IPS-15b (cell line): ENCODE results near the gene ITGAE.
"Not testable (repeated sequence)": the region's sequence is repeated elsewhere in the genome, so short reads cannot be mapped to it uniquely, and the experiment has no call there.

Experiments
- H3K27me3 ChIP-seq: one replicate; pipeline ENCODE4 v1.6.1; 2013; ENCODE audit warnings: low read length; ENCODE audit not compliant: control insufficient read depth, insufficient read depth
- H3K36me3 ChIP-seq: one replicate; pipeline ENCODE4 v1.6.1; 2013; ENCODE audit warnings: low read length; ENCODE audit not compliant: control insufficient read depth, insufficient read depth
- H3K4me1 ChIP-seq: one replicate; pipeline ENCODE4 v1.6.1; 2013; ENCODE audit warnings: mild to moderate bottlenecking, low read length; ENCODE audit not compliant: control insufficient read depth, insufficient read depth
- H3K4me3 ChIP-seq: one replicate; pipeline ENCODE4 v1.5.1; 2013; ENCODE audit warnings: low read depth, low read length
- H3K9ac ChIP-seq: one replicate; pipeline ENCODE4 v1.6.1; 2013; ENCODE audit warnings: low read depth, mild to moderate bottlenecking, low read length
- H3K9me3 ChIP-seq: one replicate; pipeline ENCODE4 v1.6.1; 2013; ENCODE audit warnings: mild to moderate bottlenecking, low read length; ENCODE audit not compliant: control insufficient read depth, insufficient read depth

Gene ITGAE

GRCh38 chr17:3785323-3785722 is 15.7 kb downstream of the ITGAE start:
- not testable (repeated sequence) for H3K9me3 ChIP-seq, H3K4me3 ChIP-seq, H3K9ac ChIP-seq, H3K27me3 ChIP-seq, H3K4me1 ChIP-seq, H3K36me3 ChIP-seq

GRCh38 chr17:3782751-3783150 is 18.2 kb downstream of the ITGAE start:
- Histone ChIP-seq H3K4me3 (no peak overlapping the region), H3K36me3 (no peaks in the 10 kb centered on the region), H3K4me1 (no peaks in the 10 kb centered on the region), H3K9me3 (no peaks in the 10 kb centered on the region), H3K9ac (no peak overlapping the region), H3K27me3 (no peaks in the 10 kb centered on the region)

GRCh38 chr17:3780986-3781385 is 20.0 kb downstream of the ITGAE start:
- Histone ChIP-seq H3K9ac (no peak overlapping the region), H3K4me1 (no peaks in the 10 kb centered on the region), H3K9me3 (no peaks in the 10 kb centered on the region), H3K36me3 (no peaks in the 10 kb centered on the region), H3K27me3 (no peaks in the 10 kb centered on the region), H3K4me3 (no peak overlapping the region)

GRCh38 chr17:3777366-3778120 is 23.4 kb downstream of the ITGAE start:
- no peaks in the 10 kb centered on the region for H3K36me3 ChIP-seq
- no peaks in the 10 kb centered on the region for H3K27me3 ChIP-seq
- no peaks in the 10 kb centered on the region for H3K9me3 ChIP-seq
- no peak overlapping the region for H3K9ac ChIP-seq
- H3K4me1 ChIP-seq, result no peaks in the 10 kb centered on the region
- H3K4me3 ChIP-seq, result no peak overlapping the region

- H3K4me3 ChIP-seq, result no peak overlapping the region
- H3K4me1 ChIP-seq, result no peaks in the 10 kb centered on the region
- H3K9me3 ChIP-seq, result no peaks in the 10 kb centered on the region
- H3K36me3 ChIP-seq, result no peaks in the 10 kb centered on the region
- no peaks in the 10 kb centered on the region for H3K27me3 ChIP-seq
- no peak overlapping the region for H3K9ac ChIP-seq
Measured at GRCh38 chr17:3773966-3774365, 27.0 kb downstream of the ITGAE start.

- Histone ChIP-seq H3K36me3 (no peaks in the 10 kb centered on the region), H3K9ac (no peak overlapping the region), H3K9me3 (no peaks in the 10 kb centered on the region), H3K27me3 (no peaks in the 10 kb centered on the region), H3K4me3 (no peak overlapping the region), H3K4me1 (no peaks in the 10 kb centered on the region)
Measured at GRCh38 chr17:3773511-3773910, 27.5 kb downstream of the ITGAE start.

DNA sequence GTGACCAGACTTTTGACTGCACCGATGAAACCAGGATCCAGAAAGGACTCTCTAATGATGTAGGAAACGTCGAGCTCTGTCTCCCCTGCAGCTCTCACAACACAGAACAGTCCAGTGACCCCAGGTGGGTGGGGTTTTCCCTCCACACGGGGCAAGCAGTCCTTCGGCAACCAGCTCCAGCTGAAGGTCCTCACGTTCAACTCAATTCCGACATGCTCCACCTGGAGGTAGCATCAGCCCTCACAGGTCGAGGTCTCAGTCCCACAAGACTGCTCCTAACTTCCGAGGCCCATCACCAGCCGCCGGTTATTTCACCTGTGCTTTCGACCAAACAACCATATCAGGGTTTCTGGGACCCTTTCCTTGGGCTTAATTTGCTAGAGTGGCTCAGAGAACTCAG is 28.2 kb downstream of the ITGAE start:
- H3K9me3 ChIP-seq, result no peaks in the 10 kb centered on the region
- H3K4me3 ChIP-seq, result no peak overlapping the region
- H3K36me3 ChIP-seq, result no peaks in the 10 kb centered on the region
- no peaks in the 10 kb centered on the region for H3K4me1 ChIP-seq
- no peaks in the 10 kb centered on the region for H3K27me3 ChIP-seq
- H3K9ac ChIP-seq, result no peak overlapping the region

DNA sequence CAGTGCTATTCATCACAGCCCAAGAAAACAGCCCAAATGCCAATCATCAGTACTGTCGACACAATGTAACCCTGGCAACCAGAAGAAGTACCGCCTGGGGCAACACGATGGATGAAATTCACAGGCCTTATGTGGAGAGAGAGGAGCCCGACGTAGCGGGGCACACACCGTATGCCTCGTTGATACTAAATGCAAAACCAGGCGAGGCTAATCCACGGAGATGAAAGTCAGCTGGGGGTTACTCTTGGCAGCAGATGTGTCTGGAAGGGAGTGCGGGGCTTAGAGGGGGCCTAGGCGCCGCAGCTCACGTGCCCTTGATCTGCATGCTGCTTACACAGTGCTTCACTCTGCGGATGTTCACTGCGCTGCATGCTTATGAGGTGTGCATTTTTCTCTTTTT is 29.8 kb downstream of the ITGAE start:
- no peak overlapping the region for H3K4me3 ChIP-seq
- H3K4me1 ChIP-seq, result no peaks in the 10 kb centered on the region

DNA sequence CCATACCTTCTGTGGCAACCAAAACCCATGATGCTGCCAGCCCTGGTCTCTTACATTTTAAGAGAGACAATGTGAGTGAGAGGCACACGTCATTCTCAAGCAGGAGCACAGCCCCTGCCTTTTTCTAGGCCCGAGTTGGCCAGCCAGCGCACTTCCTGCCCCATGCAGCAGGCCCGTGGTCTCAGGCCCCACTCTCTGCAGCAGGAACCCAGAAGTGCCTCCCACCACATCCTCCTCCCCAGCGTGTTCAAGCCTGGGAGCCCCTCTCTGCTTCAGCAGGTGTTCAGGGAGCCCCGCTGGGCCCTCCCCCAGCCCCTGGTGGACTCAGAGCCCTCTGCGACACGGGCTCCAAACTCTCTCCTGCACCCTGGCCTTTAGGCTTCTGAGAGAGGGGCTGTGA is 30.5 kb downstream of the ITGAE start:
- H3K4me1 ChIP-seq, result no peaks in the 10 kb centered on the region
- H3K9ac ChIP-seq, result no peak overlapping the region
- no peak overlapping the region for H3K4me3 ChIP-seq
- no peaks in the 10 kb centered on the region for H3K9me3 ChIP-seq
- no peaks in the 10 kb centered on the region for H3K27me3 ChIP-seq
- no peaks in the 10 kb centered on the region for H3K36me3 ChIP-seq

More for the DNA sequence above, 29.8 kb downstream of the ITGAE start:
- Histone ChIP-seq H3K9ac (no peak overlapping the region), H3K9me3 (no peaks in the 10 kb centered on the region), H3K27me3 (no peaks in the 10 kb centered on the region), H3K36me3 (no peaks in the 10 kb centered on the region)

GRCh38 chr17:3768769-3769168 is 32.2 kb downstream of the ITGAE start:
- H3K9me3 ChIP-seq, result no peaks in the 10 kb centered on the region
- no peaks in the 10 kb centered on the region for H3K4me1 ChIP-seq
- no peaks in the 10 kb centered on the region for H3K36me3 ChIP-seq
- no peak overlapping the region for H3K9ac ChIP-seq
- H3K4me3 ChIP-seq, result no peak overlapping the region
- H3K27me3 ChIP-seq, result no peaks in the 10 kb centered on the region

GRCh38 chr17:3768341-3768740 is 32.6 kb downstream of the ITGAE start:
- H3K27me3 ChIP-seq, result no peaks in the 10 kb centered on the region
- H3K4me3 ChIP-seq, result no peak overlapping the region
- no peak overlapping the region for H3K9ac ChIP-seq

GRCh38 chr17:3766779-3767178 is 34.2 kb downstream of the ITGAE start:
- no peaks in the 10 kb centered on the region for H3K4me1 ChIP-seq
- H3K4me3 ChIP-seq, result no peak overlapping the region
- H3K9ac ChIP-seq, result no peak overlapping the region

More at GRCh38 chr17:3768341-3768740, 32.6 kb downstream of the ITGAE start:
- Histone ChIP-seq H3K9me3 (no peaks in the 10 kb centered on the region), H3K36me3 (no peaks in the 10 kb centered on the region), H3K4me1 (no peaks in the 10 kb centered on the region)

More at GRCh38 chr17:3766779-3767178, 34.2 kb downstream of the ITGAE start:
- Histone ChIP-seq H3K9me3 (no peaks in the 10 kb centered on the region), H3K27me3 (no peaks in the 10 kb centered on the region), H3K36me3 (no peaks in the 10 kb centered on the region)
